ENCODE measurements around the gene PAX6. TPM values are rescaled to one million over a fixed set of nuclear protein-coding genes. Genes with fewer than 3 reads are reported as not detected.

Gene PAX6
- total RNA-seq, 4 donors from 2014 or later, result 0.13 to 2.7 (median 0.67) TPM; not detected in 1

GRCh38 chr11:31847761-31848160 is 36.6 kb upstream of the PAX6 start:
- no peak for DNase-seq (ENCODE audit: low spot score in 2 of 2)
- intact Hi-C loops (cut with DNase I; ENCODE audit: low total_unique reads), result no loop called here
- H3K4me3 ChIP-seq (ENCODE audit: low read depth, poor library complexity, severe bottlenecking), result no peak overlapping the region
- TF ChIP-seq CTCF (IDR thresholded peaks at IDR 0.05) (no peak), POLR2A (IDR thresholded peaks at IDR 0.05) (no peak)
- WGBS, 2 donors, result 80 to 82% methylated on average over 2 of the region's 2 CpGs

DNA sequence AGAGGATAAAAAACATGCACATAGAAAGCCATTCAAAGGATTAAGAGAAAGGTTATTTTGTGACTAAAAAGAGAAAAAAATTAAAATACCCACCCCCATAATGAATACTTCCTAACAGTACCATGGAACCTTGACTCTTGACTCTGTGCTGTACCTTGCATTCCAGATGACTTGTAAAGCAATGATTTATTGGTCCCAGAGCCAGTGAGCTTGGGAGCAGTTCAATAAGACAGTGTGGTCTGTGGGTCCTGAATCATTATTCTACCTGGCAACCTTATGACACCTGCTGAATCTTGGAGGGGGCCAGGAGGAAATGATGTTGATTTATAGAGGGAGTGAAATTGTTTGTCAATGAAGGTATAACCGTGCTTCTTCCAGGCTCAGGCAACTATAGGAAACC is 34.2 kb upstream of the PAX6 start:
- no peak for TF ChIP-seq POLR2A (IDR thresholded peaks at IDR 0.05)
- intact Hi-C loops (cut with DNase I; ENCODE audit: low total_unique reads), result no loop called here
- H3K4me3 ChIP-seq (ENCODE audit: low read depth, poor library complexity, severe bottlenecking), result no peak overlapping the region
- DNase-seq (ENCODE audit: low spot score in 2 of 2), result no peak
- 87% methylated on average over 1 of the region's 1 CpG for WGBS, 2 donors

- intact Hi-C loops (cut with DNase I; ENCODE audit: low total_unique reads), result no loop called here
- no peak for DNase-seq (ENCODE audit: low spot score in 2 of 2)
- H3K4me3 ChIP-seq (ENCODE audit: low read depth, poor library complexity, severe bottlenecking), result no peak overlapping the region
- TF ChIP-seq CTCF (IDR thresholded peaks at IDR 0.05) (no peak), POLR2A (IDR thresholded peaks at IDR 0.05) (no peak)
- WGBS, 2 donors, result 53 to 55% methylated on average over 6 of the region's 6 CpGs
These were observed 33.2 kb upstream of the PAX6 start for GRCh38 chr11:31844351-31844750.

- no peak for DNase-seq (ENCODE audit: low spot score in 2 of 2)
- TF ChIP-seq CTCF (IDR thresholded peaks at IDR 0.05) (no peak), POLR2A (IDR thresholded peaks at IDR 0.05) (no peak)
- H3K4me3 ChIP-seq (ENCODE audit: low read depth, poor library complexity, severe bottlenecking), result no peak overlapping the region
- intact Hi-C loops (cut with DNase I; ENCODE audit: low total_unique reads), result no loop called here
- 77 to 92% methylated on average over 3 of the region's 3 CpGs for WGBS, 2 donors
These were observed 30.3 kb upstream of the PAX6 start for GRCh38 chr11:31841435-31841834.

DNA sequence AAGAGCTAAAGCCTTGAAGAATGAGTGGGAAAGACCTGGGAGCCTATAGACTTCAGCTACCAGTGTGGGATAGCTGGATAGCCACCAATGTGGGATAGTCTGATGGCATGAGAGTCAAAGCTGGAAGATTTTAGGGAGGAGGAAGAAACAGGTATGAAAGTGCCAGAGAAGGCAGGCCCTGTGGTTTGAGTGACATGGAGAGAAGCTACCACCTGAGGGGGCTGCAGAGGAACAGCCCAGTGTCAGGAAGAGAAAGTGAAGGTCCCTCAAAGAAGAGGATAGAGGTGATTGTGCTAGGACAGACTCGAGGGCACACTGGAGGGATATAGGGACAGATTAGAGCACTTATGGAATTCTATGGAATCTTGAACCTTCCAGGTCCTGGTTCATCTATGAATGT is 23.1 kb upstream of the PAX6 start:
- WGBS, 2 donors, result 50 to 54% methylated on average over 1 of the region's 1 CpG
- intact Hi-C loops (cut with DNase I; ENCODE audit: low total_unique reads), result no loop called here
- DNase-seq (ENCODE audit: low spot score in 2 of 2), result no peak
- TF ChIP-seq POLR2A (IDR thresholded peaks at IDR 0.05) (no peak), CTCF (IDR thresholded peaks at IDR 0.05) (no peak)
- H3K4me3 ChIP-seq (ENCODE audit: low read depth, poor library complexity, severe bottlenecking), result no peak overlapping the region

DNA sequence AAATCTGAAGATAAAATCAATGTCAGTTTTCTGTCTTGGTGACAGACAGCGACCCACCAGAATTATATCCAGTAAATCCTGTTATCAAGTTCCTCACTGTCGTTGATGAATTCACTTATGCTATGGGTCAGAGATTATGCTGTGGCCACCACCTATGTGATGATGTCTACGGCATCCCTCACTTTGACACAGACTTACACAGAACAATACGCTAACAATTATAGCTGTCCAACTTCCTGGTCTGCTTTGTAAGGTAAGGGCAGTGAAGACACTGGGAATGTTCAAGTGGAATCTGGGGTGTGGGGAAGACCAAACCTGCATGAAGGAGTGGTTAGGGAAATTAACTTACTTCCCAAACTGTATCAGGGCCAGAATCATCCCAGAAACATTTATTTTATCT is 19.3 kb upstream of the PAX6 start:
- TF ChIP-seq POLR2A (IDR thresholded peaks at IDR 0.05), result no peak
- TF ChIP-seq CTCF (IDR thresholded peaks at IDR 0.05), result no peak
- no peak for DNase-seq (ENCODE audit: low spot score in 2 of 2)
- intact Hi-C loops (cut with DNase I; ENCODE audit: low total_unique reads), result no loop called here
- WGBS, 2 donors, result 86 to 88% methylated on average over 4 of the region's 4 CpGs
- no peak overlapping the region for H3K4me3 ChIP-seq (ENCODE audit: low read depth, poor library complexity, severe bottlenecking)
